Caco-2 (cell line): ENCODE measurements around the gene PKP2. TPM values are rescaled to one million over a fixed set of nuclear protein-coding genes. Genes with fewer than 3 reads are reported as not detected.

Experiments
- BruUV-seq: library from RNA; stranded (reverse); fragments of 400-500 nt; replicated peaks from 2 replicates; lab custom pipeline; 2021; lab: Mats Ljungman, UMichigan
- CTCF ChIA-PET: fragments of 300-600 bp; sonication (Branson Sonifier 250); formaldehyde crosslinking; loops from one replicate; lab custom pipeline; 2022; ENCODE audit warnings: antibody characterized with exemption; lab: Charles Lee
- POLR2A ChIA-PET: fragments of 300-600 bp; sonication (Branson Sonifier 250); formaldehyde crosslinking; loops from one replicate; lab custom pipeline; 2022; ENCODE audit warnings: antibody characterized with exemption; lab: Charles Lee
- DNase-seq, 2 experiments: peaks; one replicate each; pipeline versions ENCODE4 v3.0.0 to v3.0.0-alpha.2; 2020 to 2022
- H3K27me3 ChIP-seq: replicated peaks from 2 replicates; pipeline ENCODE4 v1.6.0; 2011; ENCODE audit warnings: low read length; ENCODE audit not compliant: control insufficient read depth, insufficient read depth
- H3K36me3 ChIP-seq: 2 replicates; pipeline ENCODE4 v1.5.1; 2011; ENCODE audit warnings: low read length; ENCODE audit not compliant: control insufficient read depth, insufficient read depth
- H3K4me1 ChIP-seq: fragments of 250-450 bp; sonication (Bioruptor Pico); 2 replicates; pipeline ENCODE4 v1.5.1; 2020; ENCODE audit warnings: mild to moderate bottlenecking
- H3K4me3 ChIP-seq: 2 replicates; pipeline ENCODE4 v1.5.1; 2011; ENCODE audit warnings: low read depth, mild to moderate bottlenecking, control low read depth, low read length
- H3K9me3 ChIP-seq: fragments of 250-450 bp; sonication (Bioruptor Pico); 2 replicates; pipeline ENCODE4 v1.5.1; 2020; ENCODE audit warnings: mild to moderate bottlenecking, moderate library complexity
- H3K27ac Mint-ChIP-seq: one replicate; pipeline ENCODE4 v1.8.0; 2022; ENCODE audit warnings: mixed read lengths; ENCODE audit not compliant: unreplicated experiment
- H3K27me3 Mint-ChIP-seq: one replicate; pipeline ENCODE4 v1.8.0; 2022; ENCODE audit warnings: mixed read lengths; ENCODE audit not compliant: insufficient read depth, unreplicated experiment
- H3K36me3 Mint-ChIP-seq: one replicate; pipeline ENCODE4 v1.8.0; 2022; ENCODE audit warnings: mild to moderate bottlenecking, mixed read lengths; ENCODE audit not compliant: insufficient read depth, unreplicated experiment
- H3K4me1 Mint-ChIP-seq: one replicate; pipeline ENCODE4 v1.8.0; 2022; ENCODE audit warnings: low read depth, mixed read lengths; ENCODE audit not compliant: unreplicated experiment
- H3K4me3 Mint-ChIP-seq: one replicate; pipeline ENCODE4 v1.8.0; 2022; ENCODE audit warnings: mild to moderate bottlenecking, moderate library complexity, mixed read lengths; ENCODE audit not compliant: unreplicated experiment
- H3K9me3 Mint-ChIP-seq: one replicate; pipeline ENCODE4 v1.8.0; 2022; ENCODE audit warnings: mixed read lengths; ENCODE audit not compliant: unreplicated experiment
- intact Hi-C: fragments of 100-400 bp; cut with micrococcal nuclease; formaldehyde crosslinking; loops from one replicate; pipeline ENCODE4 v1.10.0; 2022; ENCODE audit not compliant: unreplicated experiment
- total RNA-seq: library from RNA; stranded (reverse); gene quantifications from 2 replicates; pipeline ENCODE4 v1.2.3, GENCODE V29; 2022
- TF ChIP-seq, protein P1 (sequence below), 2 experiments: fragments of 200-600 bp in 1 of 2; IDR thresholded peaks; 1 replicate in 1 of 2; 2 replicates in 1 of 2; pipeline versions ENCODE4 v1.5.1 to v1.8.0; 2011 to 2022; ENCODE audit warnings: antibody characterized with exemption in 1 of 2, control low read depth in 1 of 2, inconsistent platforms in 1 of 2, low read depth in 1 of 2, low read length in 1 of 2, mild to moderate bottlenecking in 1 of 2, moderate library complexity in 1 of 2; ENCODE audit not compliant: insufficient read depth in 1 of 2, severe bottlenecking in 1 of 2, unreplicated experiment in 1 of 2

PKP2 gene
- total RNA-seq, 1 experiment from 2014 or later = 249 TPM

DNA sequence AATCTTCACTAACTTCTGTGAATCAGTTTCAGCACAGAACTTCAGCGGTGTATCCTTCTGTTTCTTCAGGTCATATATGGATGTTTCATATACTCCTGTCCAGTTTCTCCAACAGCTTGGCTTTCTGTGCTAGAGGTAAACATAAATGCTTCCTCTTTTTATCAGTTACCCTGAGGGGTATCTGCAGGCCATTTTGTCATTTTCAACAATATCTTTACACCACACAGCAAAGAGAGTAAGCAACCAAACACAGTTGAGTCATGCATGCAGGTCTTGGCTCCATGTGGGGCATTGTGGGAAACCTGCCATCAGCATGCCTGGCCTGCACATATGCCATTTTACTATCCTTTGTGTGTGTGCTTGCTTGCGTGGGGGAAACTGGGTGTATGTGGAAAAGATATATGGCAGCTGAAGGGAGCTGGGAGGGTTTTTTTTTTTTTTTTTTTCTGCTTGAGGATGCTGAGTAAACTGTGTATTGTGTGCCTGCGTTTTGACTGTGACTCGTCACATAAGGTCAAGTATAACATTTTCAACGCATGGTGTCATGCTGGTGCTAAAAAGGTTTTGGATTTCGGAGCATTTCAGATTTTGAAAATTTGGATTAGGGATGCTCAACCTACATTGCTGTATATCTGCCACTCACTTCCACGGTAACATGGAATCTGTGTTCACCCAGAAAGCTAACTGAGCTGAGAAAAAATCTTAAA lies 84.7 kb downstream of the PKP2 start:
- Histone ChIP-seq H3K4me1 (peaks cover 9% of the 10 kb centered on the region), H3K4me3 (no peak overlapping the region), H3K9me3 (peaks cover 3% of the 10 kb centered on the region; the same call in 1 of the 2 replicates), H3K27me3 (no peaks in the 10 kb centered on the region), H3K36me3 (peaks cover 14% of the 10 kb centered on the region)
- peaks cover 14% of the 10 kb centered on the region for H3K4me1 Mint-ChIP-seq
- no peak overlapping the region for H3K27ac Mint-ChIP-seq
- H3K27me3 Mint-ChIP-seq = no peaks in the 10 kb centered on the region
- H3K4me3 Mint-ChIP-seq = no peak overlapping the region
- ChIA-PET CTCF (no interaction called here), POLR2A (interaction anchor here (0.6 kb wide), 1 partner anchor 56 kb away, joined by 3 read pairs; the partner anchor contains the start of gene YARS2)
- H3K9me3 Mint-ChIP-seq = peaks cover 18% of the 10 kb centered on the region
- intact Hi-C loops = no loop called here
- peaks cover 95% of the 10 kb centered on the region for H3K36me3 Mint-ChIP-seq
- DNase-seq = no peak
- TF ChIP-seq, protein P1, sequence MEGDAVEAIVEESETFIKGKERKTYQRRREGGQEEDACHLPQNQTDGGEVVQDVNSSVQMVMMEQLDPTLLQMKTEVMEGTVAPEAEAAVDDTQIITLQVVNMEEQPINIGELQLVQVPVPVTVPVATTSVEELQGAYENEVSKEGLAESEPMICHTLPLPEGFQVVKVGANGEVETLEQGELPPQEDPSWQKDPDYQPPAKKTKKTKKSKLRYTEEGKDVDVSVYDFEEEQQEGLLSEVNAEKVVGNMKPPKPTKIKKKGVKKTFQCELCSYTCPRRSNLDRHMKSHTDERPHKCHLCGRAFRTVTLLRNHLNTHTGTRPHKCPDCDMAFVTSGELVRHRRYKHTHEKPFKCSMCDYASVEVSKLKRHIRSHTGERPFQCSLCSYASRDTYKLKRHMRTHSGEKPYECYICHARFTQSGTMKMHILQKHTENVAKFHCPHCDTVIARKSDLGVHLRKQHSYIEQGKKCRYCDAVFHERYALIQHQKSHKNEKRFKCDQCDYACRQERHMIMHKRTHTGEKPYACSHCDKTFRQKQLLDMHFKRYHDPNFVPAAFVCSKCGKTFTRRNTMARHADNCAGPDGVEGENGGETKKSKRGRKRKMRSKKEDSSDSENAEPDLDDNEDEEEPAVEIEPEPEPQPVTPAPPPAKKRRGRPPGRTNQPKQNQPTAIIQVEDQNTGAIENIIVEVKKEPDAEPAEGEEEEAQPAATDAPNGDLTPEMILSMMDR (IDR thresholded peaks at IDR 0.05; ENCODE audit: insufficient read depth in 1 of 2, low read depth in 1 of 2, low read length in 1 of 2, severe bottlenecking in 1 of 2, unreplicated experiment in 1 of 2) = no peak
- no TSS peak for BruUV-seq

DNA sequence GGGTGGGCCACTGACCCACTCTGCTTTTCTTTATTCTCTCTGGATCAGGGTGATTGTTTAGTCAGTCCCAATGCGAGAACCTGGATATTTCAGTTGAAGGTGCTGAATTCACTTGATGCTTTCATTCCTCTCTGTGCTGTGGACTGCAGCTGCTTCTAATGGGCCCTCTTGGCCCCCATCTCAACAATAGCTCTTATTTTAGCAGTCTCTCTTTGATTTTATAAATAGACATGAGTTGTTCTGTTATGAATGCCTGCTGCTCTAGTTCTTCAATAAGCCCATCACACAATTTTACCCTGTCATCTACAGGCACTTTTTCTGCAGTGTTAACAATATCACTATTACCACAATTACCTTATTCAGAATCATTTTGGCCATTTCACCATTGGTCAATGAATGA lies 86.7 kb downstream of the PKP2 start:
- no peak for DNase-seq
- POLR2A ChIA-PET = no interaction called here
- BruUV-seq = no TSS peak
- H3K27me3 ChIP-seq = no peaks in the 10 kb centered on the region
- H3K9me3 Mint-ChIP-seq = peaks cover 27% of the 10 kb centered on the region
- CTCF ChIA-PET = no interaction called here
- H3K36me3 Mint-ChIP-seq = peaks cover 96% of the 10 kb centered on the region
- intact Hi-C loops = no loop called here
- no peak overlapping the region for H3K4me3 Mint-ChIP-seq
- H3K4me1 Mint-ChIP-seq = peaks cover 7% of the 10 kb centered on the region
- no peaks in the 10 kb centered on the region for H3K4me1 ChIP-seq
- H3K27me3 Mint-ChIP-seq = no peaks in the 10 kb centered on the region
- H3K4me3 ChIP-seq = no peak overlapping the region
- peaks cover 14% of the 10 kb centered on the region for H3K36me3 ChIP-seq
- peaks cover 3% of the 10 kb centered on the region; the same call in 1 of the 2 replicates for H3K9me3 ChIP-seq
- TF ChIP-seq, protein P1 (IDR thresholded peaks at IDR 0.05; ENCODE audit: insufficient read depth in 1 of 2, low read depth in 1 of 2, low read length in 1 of 2, severe bottlenecking in 1 of 2, unreplicated experiment in 1 of 2) = no peak
- no peak overlapping the region for H3K27ac Mint-ChIP-seq

DNA sequence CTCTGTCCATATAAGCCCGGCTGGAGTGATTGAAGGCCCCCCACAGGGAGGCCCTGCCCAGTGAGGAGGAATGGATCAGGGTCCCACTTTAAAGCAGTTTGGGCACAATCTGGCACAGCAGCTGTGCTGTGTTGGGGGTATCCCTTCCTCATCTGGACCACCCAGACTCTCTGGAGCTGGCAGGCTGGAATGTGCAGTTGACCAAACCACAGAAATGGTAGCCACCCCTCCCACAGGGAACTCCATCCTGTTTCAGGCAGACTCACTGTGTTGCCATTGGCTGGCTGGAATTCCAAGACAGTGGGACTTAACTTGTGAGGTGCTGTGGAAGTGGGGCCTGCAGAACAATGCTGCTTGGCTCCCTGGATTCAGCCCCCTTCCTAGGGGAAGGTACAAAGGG lies 87.4 kb downstream of the PKP2 start:
- ChIA-PET POLR2A (no interaction called here), CTCF (no interaction called here)
- peaks cover 3% of the 10 kb centered on the region for H3K4me1 Mint-ChIP-seq
- H3K4me3 Mint-ChIP-seq = no peak overlapping the region
- TF ChIP-seq, protein P1 (IDR thresholded peaks at IDR 0.05; ENCODE audit: insufficient read depth in 1 of 2, low read depth in 1 of 2, low read length in 1 of 2, severe bottlenecking in 1 of 2, unreplicated experiment in 1 of 2) = no peak
- no peak overlapping the region for H3K27ac Mint-ChIP-seq
- H3K9me3 Mint-ChIP-seq = peaks cover 27% of the 10 kb centered on the region
- peaks cover 14% of the 10 kb centered on the region for H3K36me3 ChIP-seq
- DNase-seq = no peak
- peaks cover 3% of the 10 kb centered on the region; the same call in 1 of the 2 replicates for H3K9me3 ChIP-seq
- intact Hi-C loops = no loop called here
- H3K4me3 ChIP-seq = no peak overlapping the region
- H3K27me3 Mint-ChIP-seq = no peaks in the 10 kb centered on the region
- BruUV-seq = no TSS peak
- H3K4me1 ChIP-seq = no peaks in the 10 kb centered on the region
- no peaks in the 10 kb centered on the region for H3K27me3 ChIP-seq
- peaks cover 96% of the 10 kb centered on the region for H3K36me3 Mint-ChIP-seq
